ENCODE data around the gene UTS2R. TPM values are rescaled to one million over a fixed set of nuclear protein-coding genes. Genes with fewer than 3 reads are reported as not detected.

The UTS2R gene
- total RNA-seq, 1 donor from 2014 or later, result not detected

GRCh38 chr17:82324566-82325285, 46.8 kb upstream of the UTS2R start:
- Mint-ChIP-seq H3K9me3 (ENCODE audit: unreplicated experiment) (no peaks in the 10 kb centered on the region), H3K4me3 (ENCODE audit: unreplicated experiment) (no peak overlapping the region), H3K27ac (ENCODE audit: unreplicated experiment) (no peak overlapping the region)

DNA sequence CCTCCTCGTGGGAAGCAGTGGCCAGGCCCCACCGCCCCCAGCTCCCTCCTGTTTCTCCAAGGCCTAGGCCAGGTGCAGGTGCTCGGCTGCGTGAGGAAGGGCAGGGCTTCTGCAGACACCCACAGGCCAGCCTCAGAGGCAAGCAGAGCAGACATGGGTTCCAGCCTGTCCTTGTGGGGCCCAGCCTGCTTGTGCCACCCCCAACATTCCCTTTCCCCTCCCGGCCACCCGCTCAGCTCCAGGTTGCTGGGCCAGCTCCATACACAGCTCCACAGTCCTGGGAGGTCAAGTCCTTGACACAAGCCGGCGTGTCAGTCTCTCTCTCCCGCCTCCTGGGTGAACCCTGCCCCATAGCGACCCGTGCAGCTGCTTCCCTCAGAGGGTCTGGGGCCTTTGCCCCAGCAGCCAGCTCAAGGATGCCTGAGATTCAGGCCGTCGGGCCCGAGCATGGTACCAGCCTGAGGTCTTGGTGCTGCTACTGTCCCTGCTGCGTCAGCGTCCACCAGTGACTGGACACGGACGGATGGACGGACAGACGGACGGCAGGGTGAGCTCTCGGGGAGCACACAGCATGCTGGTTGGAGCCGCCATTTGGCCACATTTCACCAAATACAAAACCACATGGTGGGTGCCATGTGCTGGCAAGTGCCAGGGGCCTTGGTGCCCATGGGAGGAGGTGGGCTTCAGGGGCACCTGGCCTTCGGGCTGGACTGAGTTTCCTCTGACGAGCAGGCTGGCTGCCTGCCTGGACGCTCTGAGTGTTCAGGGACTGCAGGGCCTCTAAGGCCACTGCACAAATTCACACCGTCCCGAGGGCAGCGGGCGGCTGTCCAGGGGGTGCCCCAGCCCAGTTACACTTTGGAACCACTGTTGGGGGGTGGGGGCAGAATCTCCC, 46.0 kb upstream of the UTS2R start:
- peaks cover 2% of the 10 kb centered on the region for H3K4me1 Mint-ChIP-seq (ENCODE audit: unreplicated experiment)
- no peaks in the 10 kb centered on the region for H3K9me3 Mint-ChIP-seq (ENCODE audit: unreplicated experiment)

More at GRCh38 chr17:82324566-82325285, 46.8 kb upstream of the UTS2R start:
- Mint-ChIP-seq H3K4me1 (ENCODE audit: unreplicated experiment) (peaks cover 2% of the 10 kb centered on the region), H3K36me3 (ENCODE audit: low read depth, unreplicated experiment) (no peaks in the 10 kb centered on the region), H3K27me3 (ENCODE audit: unreplicated experiment) (peaks cover 11% of the 10 kb centered on the region)
- DNase-seq (ENCODE audit: low spot score), result no peak
- no peak for TF ChIP-seq CTCF (IDR thresholded peaks at IDR 0.05; ENCODE audit: unreplicated experiment)

GRCh38 chr17:82327289-82327688, 44.3 kb upstream of the UTS2R start:
- Mint-ChIP-seq H3K4me3 (ENCODE audit: unreplicated experiment) (no peak overlapping the region), H3K36me3 (ENCODE audit: low read depth, unreplicated experiment) (no peaks in the 10 kb centered on the region), H3K27ac (ENCODE audit: unreplicated experiment) (no peak overlapping the region), H3K27me3 (ENCODE audit: unreplicated experiment) (peaks cover 9% of the 10 kb centered on the region), H3K9me3 (ENCODE audit: unreplicated experiment) (no peaks in the 10 kb centered on the region), H3K4me1 (ENCODE audit: unreplicated experiment) (no peaks in the 10 kb centered on the region)
- no peak for TF ChIP-seq CTCF (IDR thresholded peaks at IDR 0.05; ENCODE audit: unreplicated experiment)
- DNase-seq (ENCODE audit: low spot score), result no peak

More for the DNA sequence above, 46.0 kb upstream of the UTS2R start:
- H3K36me3 Mint-ChIP-seq (ENCODE audit: low read depth, unreplicated experiment), result no peaks in the 10 kb centered on the region
- peaks cover 12% of the 10 kb centered on the region for H3K27me3 Mint-ChIP-seq (ENCODE audit: unreplicated experiment)
- no peak overlapping the region for H3K27ac Mint-ChIP-seq (ENCODE audit: unreplicated experiment)
- DNase-seq (ENCODE audit: low spot score), result no peak
- no peak overlapping the region for H3K4me3 Mint-ChIP-seq (ENCODE audit: unreplicated experiment)
- no peak for TF ChIP-seq CTCF (IDR thresholded peaks at IDR 0.05; ENCODE audit: unreplicated experiment)

DNA sequence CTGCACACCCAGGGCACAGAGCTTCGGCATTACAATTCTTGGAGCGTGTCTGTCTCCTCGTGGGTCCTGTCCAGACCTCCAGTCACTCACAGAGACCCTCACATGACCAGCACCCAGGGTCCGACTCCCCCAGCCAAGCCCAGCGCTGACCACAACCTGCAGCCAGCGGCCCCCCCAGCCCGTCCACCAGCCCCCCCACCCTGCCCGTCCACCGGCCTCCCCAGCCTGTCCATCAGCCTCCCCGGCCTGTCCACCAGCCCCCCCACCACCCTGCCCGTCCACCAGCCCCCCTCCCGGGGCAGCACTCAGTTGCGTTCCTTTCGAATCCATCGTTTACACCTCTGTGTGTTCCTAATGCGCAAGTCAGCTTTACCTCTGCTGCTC, 43.8 kb upstream of the UTS2R start:
- no peaks in the 10 kb centered on the region for H3K9me3 Mint-ChIP-seq (ENCODE audit: unreplicated experiment)
- no peak overlapping the region for H3K27ac Mint-ChIP-seq (ENCODE audit: unreplicated experiment)
- H3K4me3 Mint-ChIP-seq (ENCODE audit: unreplicated experiment), result no peak overlapping the region
- no peak for DNase-seq (ENCODE audit: low spot score)
- no peaks in the 10 kb centered on the region for H3K4me1 Mint-ChIP-seq (ENCODE audit: unreplicated experiment)
- H3K36me3 Mint-ChIP-seq (ENCODE audit: low read depth, unreplicated experiment), result no peaks in the 10 kb centered on the region
- H3K27me3 Mint-ChIP-seq (ENCODE audit: unreplicated experiment), result peaks cover 10% of the 10 kb centered on the region
- no peak for TF ChIP-seq CTCF (IDR thresholded peaks at IDR 0.05; ENCODE audit: unreplicated experiment)

Data from endothelial cell (in vitro differentiated cells).